Fibroblast of the aortic adventitia (primary cell): Measurements from ENCODE around the gene C6orf62. TPM values are rescaled to one million over a fixed set of nuclear protein-coding genes. Genes with fewer than 3 reads are reported as not detected.
"Not testable (repeated sequence)": the region's sequence is repeated elsewhere in the genome, so short reads cannot be mapped to it uniquely, and the experiment has no call there.

Experiments used
- DNase-seq: peaks from one replicate; pipeline ENCODE4 v3.0.0-alpha.2; 2010; ENCODE audit warnings: low read depth
- H3K4me3 ChIP-seq: 2 replicates; pipeline ENCODE4 v1.5.1; 2011; ENCODE audit warnings: low read depth, mild to moderate bottlenecking, control low read depth, low read length, moderate library complexity
- total RNA-seq: library from RNA; depleted of rRNA; stranded (reverse); fragments of >200 nt; gene quantifications from 2 replicates; pipeline ENCODE4 v1.2.3, GENCODE V29; 2012; ENCODE audit warnings: low replicate concordance
- TF ChIP-seq, protein P1 (sequence below): IDR thresholded peaks from 2 replicates; pipeline ENCODE4 v1.5.1; 2011; ENCODE audit warnings: mild to moderate bottlenecking, low read length, control low read depth, inconsistent platforms; ENCODE audit not compliant: insufficient read depth

The C6orf62 gene
- total RNA-seq, 1 donor, result 121 TPM

DNA sequence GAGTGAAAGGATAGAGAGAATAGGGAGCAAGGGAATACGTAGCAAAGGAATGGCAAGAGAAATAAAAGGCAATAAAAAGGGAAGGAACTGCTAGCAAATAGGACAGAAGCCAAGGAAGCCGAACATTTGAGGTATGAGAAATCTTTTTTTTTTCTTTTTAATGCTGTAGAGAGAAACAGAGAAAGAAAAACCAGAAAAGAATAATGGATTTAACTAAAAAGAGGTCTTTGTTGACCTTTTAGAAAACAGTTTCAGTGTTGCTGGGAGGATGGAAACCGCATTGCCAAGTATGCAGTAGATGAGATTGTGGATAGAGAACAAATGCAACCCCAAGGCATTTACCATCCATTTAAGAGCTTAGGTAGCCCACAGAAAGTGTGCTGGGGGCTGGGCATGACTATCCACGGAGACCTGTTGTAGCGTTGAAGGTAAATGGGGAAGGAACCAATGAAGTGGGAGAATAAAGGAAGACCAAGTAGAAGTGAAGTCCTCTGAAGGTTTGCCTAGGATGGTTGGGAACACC lies 23.3 kb upstream of the C6orf62 start:
- TF ChIP-seq, protein P1, sequence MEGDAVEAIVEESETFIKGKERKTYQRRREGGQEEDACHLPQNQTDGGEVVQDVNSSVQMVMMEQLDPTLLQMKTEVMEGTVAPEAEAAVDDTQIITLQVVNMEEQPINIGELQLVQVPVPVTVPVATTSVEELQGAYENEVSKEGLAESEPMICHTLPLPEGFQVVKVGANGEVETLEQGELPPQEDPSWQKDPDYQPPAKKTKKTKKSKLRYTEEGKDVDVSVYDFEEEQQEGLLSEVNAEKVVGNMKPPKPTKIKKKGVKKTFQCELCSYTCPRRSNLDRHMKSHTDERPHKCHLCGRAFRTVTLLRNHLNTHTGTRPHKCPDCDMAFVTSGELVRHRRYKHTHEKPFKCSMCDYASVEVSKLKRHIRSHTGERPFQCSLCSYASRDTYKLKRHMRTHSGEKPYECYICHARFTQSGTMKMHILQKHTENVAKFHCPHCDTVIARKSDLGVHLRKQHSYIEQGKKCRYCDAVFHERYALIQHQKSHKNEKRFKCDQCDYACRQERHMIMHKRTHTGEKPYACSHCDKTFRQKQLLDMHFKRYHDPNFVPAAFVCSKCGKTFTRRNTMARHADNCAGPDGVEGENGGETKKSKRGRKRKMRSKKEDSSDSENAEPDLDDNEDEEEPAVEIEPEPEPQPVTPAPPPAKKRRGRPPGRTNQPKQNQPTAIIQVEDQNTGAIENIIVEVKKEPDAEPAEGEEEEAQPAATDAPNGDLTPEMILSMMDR, result no peak
- H3K4me3 ChIP-seq, result no peak overlapping the region
- no peak for DNase-seq

DNA sequence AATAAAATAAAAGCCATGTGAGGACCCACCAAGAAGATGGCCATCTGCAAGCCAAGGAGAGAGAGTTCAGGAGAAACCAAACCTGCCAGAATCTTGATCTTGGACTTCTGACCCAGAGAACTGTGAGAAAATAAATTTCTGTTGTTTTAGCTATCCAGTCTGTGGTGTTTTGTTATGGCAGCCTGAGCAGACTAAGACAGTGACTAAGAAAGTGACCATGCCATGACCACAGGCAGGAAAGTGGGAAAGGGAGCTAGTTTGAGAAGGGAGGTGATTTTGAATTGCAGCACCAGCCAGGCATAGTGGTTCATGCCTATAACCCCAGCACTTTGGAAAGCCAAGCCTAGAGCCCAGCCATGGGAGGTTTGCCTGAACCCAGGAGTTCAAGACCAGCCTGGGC lies 21.9 kb upstream of the C6orf62 start:
- H3K4me3 ChIP-seq, result no peak overlapping the region
- TF ChIP-seq, protein P1, result no peak
- DNase-seq, result no peak

DNA sequence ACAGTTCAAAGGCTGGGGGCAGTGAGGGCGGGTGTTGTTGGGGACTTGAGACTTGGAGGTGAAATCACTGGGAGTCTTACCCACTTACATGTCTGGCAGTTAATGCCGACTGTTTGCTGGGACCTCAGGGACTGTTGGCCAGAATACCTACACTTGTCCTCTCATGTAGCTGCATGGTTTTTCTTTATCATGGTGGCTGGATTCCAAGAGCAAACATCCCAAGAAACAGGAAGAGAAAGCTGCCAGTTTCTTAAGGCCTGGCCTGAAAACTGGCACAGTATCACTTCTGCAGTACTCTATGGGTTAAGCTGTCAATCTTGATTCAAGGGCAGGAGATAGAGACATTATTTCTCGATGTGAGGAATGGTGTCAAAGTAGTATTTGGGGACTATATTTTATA lies 19.8 kb upstream of the C6orf62 start:
- TF ChIP-seq, protein P1, result no peak
- DNase-seq, result no peak
- no peak overlapping the region for H3K4me3 ChIP-seq

- H3K4me3 ChIP-seq, DNase-seq: not testable (repeated sequence)
These were observed 15.8 kb upstream of the C6orf62 start for GRCh38 chr6:24734710-24735109.

DNA sequence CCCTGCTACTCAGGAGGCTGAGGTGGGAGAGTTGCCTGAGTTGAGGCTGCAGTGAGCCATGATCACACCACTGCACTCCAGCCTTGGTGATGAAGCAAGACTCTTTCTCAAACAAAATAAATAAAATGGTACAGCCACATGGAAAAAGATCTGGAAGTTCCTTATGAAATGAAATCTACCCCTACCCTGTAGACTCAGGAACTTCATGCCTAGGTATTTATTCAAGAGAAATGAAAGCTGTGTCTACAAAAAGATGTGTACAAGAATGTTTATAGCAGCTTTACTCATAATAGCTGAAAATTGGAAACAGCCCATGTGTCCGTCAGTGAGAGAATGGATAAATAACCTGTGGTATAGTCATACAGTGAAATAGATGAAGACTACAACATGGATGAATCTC lies 15.2 kb upstream of the C6orf62 start:
- no peak for DNase-seq
- H3K4me3 ChIP-seq, result no peak overlapping the region
- TF ChIP-seq, protein P1, result no peak

DNA sequence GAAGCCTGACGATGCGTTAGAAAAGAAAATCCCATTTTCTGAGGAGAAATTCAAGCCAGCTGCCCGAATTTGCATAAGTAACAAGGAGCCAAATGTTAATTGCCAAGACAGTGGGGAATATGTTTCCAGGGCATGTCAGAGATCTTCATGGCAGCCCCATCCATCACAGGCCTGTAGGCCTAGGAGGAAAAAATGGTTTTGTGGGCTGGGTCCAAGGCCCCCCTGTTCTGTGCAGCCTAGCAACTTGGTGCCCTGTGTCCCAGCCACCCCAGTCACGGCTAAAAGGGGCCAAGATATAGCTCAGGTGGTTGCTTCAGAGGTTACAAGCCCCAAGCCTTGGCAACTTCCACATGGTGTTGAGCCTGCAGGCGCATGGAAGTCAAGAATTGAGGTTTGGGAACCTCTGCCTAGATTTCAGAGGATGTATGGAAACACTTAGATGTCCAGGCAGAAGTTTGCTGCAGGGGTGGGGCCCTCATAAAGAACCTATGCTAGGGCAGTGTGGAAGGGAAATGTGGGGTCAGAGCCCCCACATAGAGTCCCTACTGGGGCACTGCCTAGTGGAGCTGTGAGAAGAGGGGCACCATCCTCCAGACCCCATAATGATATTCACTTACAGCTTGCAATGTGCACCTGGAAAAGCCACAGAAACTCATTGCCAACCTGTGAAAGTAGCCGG lies 12.6 kb upstream of the C6orf62 start:
- DNase-seq, H3K4me3 ChIP-seq: not testable (repeated sequence)

DNA sequence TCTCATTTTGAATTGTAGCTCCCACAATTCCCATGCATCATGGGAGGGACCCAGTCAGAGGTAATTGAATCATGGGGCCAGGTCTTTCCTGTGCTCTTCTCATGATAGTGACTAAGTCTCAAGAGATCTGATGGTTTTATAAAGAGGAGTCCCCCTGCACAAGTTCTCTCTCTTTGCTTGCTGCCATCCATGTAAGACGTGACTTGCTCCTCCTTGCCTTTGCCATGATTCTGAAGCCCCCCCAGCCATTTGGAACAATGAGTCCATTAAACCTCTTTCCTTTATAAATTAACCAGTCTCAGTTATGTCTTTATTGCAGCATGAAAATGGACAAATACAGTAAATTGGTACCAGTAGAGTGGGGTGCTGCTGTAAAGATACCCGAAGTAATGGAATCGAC lies 11.7 kb upstream of the C6orf62 start:
- DNase-seq, H3K4me3 ChIP-seq: not testable (repeated sequence)

GRCh38 chr6:24723270-24723669 lies 4.3 kb upstream of the C6orf62 start:
- DNase-seq, result no peak
- TF ChIP-seq, protein P1, result no peak

More at GRCh38 chr6:24723270-24723669, 4.3 kb upstream of the C6orf62 start:
- no peak overlapping the region for H3K4me3 ChIP-seq
